ENCODE results near the gene PINLYP.

- TF ChIP-seq CTCF (IDR thresholded peaks at IDR 0.05), result peak; percentile 43 to 75 (median 54)
- no peak for TF ChIP-seq POLR2A (IDR thresholded peaks at IDR 0.05)
These were observed 40.5 kb upstream of the PINLYP start for GRCh38 chr19:43534816-43535761.

Measured in tibial nerve (tissue), 3 donors.